ENCODE measurements around the gene KCNK4. TPM values are rescaled to one million over a fixed set of nuclear protein-coding genes. Genes with fewer than 3 reads are reported as not detected.
A peak's percentile ranks its signal among the peaks of the same experiment; 100 is the strongest.

The KCNK4 gene
- total RNA-seq, 2 experiments from 2014 or later, result 0.29 TPM; not detected in 1

DNA sequence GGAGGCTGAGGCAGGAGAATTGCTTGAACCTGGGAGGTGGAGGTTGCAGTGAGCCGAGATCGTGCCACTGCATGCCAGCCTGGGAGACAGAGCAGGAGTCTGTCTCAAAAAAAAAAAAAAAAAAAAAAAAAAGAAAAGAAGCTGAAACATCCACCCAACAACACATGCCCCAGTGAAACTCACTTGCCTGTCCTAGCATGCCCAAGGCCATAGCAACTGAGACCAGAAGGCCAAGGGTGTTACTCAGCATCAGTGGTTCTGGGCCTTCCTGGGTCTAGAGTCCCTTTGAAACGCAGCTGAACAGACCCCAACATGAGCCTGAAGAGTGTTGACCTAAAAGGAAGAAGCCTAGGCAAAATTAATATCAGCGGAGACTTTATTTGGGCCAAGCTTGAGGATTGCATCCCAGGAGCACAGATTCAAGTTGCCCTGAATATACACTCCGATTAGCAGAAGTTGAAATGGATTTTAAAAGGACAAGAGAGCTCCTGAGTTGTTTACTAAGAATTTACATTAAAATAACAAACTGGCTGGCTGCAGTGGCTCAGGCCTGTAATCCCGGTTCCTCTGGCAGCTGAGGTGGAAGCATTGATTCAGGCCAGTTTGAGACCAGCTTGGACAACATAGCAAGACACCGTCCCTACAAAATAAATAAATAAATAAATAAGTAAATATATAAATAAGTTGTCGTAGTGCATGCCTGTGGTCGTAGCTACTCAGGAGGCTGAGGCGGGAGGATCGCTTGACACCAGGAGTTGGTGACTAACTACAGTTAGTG lies 33.8 kb downstream of the KCNK4 start:
- Mint-ChIP-seq H3K9me3 (ENCODE audit: low read depth) (no peaks in the 10 kb centered on the region), H3K27me3 (no peaks in the 10 kb centered on the region), H3K4me1 (peaks cover 13% of the 10 kb centered on the region), H3K27ac (no peak overlapping the region), H3K36me3 (peaks cover 9% of the 10 kb centered on the region), H3K4me3 (no peak overlapping the region)
- CTCF ChIA-PET, result interaction anchor here (0.9 to 3.5 kb wide), 2 partner anchors 7 to 20 kb away, joined by 3 to 13 read pairs; no protein-coding TSS in a partner anchor
- no peak for DNase-seq
- no peak for ATAC-seq

DNA sequence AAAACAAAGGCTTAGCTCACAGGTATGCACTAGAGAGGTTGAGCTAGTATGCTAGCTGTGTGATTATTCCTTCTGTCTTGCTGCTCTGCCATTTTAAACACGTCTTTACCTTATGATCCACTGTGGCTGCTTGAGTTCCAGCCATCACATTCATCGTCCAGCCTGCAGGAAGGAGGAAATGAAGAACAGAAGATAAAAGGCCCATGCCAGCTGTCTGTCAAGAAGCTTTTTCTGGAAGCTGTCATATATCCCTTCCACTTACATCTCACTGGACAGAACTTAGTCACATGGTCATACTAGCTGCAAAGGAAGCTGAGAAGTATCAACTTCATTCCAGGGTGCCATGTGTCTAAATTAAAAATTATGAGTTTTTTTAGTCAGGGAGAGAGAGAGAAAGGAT lies 36.3 kb downstream of the KCNK4 start:
- H3K27ac Mint-ChIP-seq, result no peak overlapping the region

DNA sequence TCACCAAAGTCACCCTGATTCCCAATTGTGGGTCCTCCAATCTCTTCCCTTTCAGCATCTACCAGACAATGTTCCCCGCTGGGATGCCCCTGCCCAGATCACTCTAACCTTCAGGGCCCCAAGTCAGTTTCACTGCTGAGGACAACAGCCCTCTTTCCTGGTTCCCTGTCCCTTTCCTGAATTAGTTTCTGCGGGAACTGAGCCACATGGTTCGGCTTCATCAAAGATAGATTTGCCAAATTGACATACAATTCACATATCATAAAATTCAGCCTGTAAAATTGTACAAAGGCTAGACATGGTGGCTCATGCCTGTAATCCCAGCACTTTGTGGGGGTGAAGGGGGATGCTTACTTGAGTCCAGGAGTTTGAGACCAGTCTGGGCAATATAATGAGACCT lies 36.9 kb downstream of the KCNK4 start:
- Mint-ChIP-seq H3K27ac (no peak overlapping the region), H3K9me3 (ENCODE audit: low read depth) (no peaks in the 10 kb centered on the region), H3K4me3 (no peak overlapping the region), H3K27me3 (no peaks in the 10 kb centered on the region), H3K4me1 (peaks cover 27% of the 10 kb centered on the region), H3K36me3 (no peaks in the 10 kb centered on the region)
- ATAC-seq (no peak), DNase-seq (no peak)
- CTCF ChIA-PET, result interaction anchor here (1.2 to 1.4 kb wide), 2 partner anchors 10 to 12 kb away, joined by 3 to 4 read pairs; partner anchors contain the start of genes CCDC88B, PRDX5 and TRMT112

More for the DNA sequence above, 36.3 kb downstream of the KCNK4 start:
- ATAC-seq (no peak), DNase-seq (no peak)
- H3K4me3 Mint-ChIP-seq, result no peak overlapping the region
- no peaks in the 10 kb centered on the region for H3K36me3 Mint-ChIP-seq
- H3K4me1 Mint-ChIP-seq, result peaks cover 25% of the 10 kb centered on the region
- CTCF ChIA-PET, result interaction anchor here (1.2 to 1.4 kb wide), 2 partner anchors 10 to 13 kb away, joined by 3 to 4 read pairs; partner anchors contain the start of genes CCDC88B, PRDX5 and TRMT112
- H3K9me3 Mint-ChIP-seq (ENCODE audit: low read depth), result no peaks in the 10 kb centered on the region
- no peaks in the 10 kb centered on the region for H3K27me3 Mint-ChIP-seq

DNA sequence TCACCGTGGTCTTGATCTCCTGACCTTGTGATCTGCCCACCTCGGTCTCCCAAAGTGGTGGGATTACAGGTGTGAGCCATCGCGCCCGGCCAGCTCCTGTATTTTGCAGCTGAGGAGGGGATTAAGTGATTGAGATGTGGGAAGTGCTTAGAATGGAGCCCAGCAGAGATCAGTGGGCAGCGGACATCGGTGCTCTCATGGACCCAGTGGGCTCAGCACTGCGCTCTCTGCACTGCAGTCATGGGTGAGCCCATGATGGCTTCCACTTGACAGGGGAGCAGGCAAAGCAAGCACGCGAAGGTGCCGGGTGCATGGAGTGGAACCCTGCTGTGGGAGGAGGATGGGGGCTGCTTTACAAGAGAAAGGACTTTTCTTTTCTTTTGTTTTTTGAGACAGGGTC lies 39.8 kb downstream of the KCNK4 start:
- Mint-ChIP-seq H3K4me1 (peaks cover 43% of the 10 kb centered on the region), H3K27ac (peak overlapping the region; percentile 53), H3K36me3 (peaks cover 9% of the 10 kb centered on the region), H3K27me3 (no peaks in the 10 kb centered on the region), H3K4me3 (no peak overlapping the region), H3K9me3 (ENCODE audit: low read depth) (no peaks in the 10 kb centered on the region)
- DNase-seq (peak; percentile 40), ATAC-seq (no peak)
- CTCF ChIA-PET, result interaction anchor here (0.6 to 7.7 kb wide), 26 partner anchors 8 to 428 kb away, joined by 3 to 140 read pairs (median 4); partner anchors contain the start of genes CATSPERZ, CCDC88B, ESRRA and FKBP2

DNA sequence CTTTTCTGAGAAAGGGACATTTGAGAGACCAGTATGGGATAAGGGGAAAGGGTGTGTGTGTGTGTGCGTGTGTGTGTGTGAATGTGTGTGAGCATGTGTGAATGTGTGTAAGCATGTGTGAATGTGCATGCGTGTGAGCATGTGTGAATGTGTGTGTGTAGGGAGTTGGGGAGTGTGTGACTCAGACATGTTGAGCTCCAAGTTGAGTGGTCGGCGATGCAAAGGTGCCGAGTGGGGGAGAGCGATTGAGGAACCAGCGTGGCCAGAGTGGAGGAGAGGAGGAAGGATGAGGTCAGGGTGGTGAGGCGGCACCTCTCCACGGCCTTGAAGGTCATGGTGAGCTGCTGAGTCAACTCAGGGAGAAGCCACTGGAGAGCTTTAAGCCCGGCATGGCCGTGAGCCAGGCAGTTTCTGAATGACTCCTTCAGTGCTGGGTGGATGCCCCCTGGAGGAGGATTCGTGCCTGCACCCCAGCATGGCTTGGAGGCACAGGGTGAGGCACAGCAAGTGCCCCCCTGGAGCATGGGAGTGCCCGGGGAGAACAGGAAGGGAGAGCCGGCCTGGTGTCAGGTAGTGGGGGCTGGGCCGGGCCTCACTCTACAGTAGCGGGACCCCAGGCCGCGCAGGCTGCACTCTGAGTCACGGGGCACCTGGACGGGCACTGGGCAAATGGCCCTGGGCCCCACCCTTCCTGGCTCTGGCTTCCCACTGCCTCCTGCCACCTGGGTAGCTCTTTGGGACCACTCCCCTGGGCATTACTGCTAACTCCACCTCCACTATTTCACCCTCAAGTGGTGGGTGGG lies 40.7 kb downstream of the KCNK4 start:
- Mint-ChIP-seq H3K4me3 (peak overlapping the region; percentile 16), H3K27ac (peak overlapping the region; percentile 83), H3K4me1 (peaks cover 48% of the 10 kb centered on the region), H3K9me3 (ENCODE audit: low read depth) (no peaks in the 10 kb centered on the region), H3K36me3 (peaks cover 9% of the 10 kb centered on the region), H3K27me3 (no peaks in the 10 kb centered on the region)
- peak; percentile 96 for DNase-seq
- CTCF ChIA-PET, result interaction anchor here (0.6 to 7.7 kb wide), 33 partner anchors 9 to 413 kb away, joined by 3 to 140 read pairs (median 4); partner anchors contain the start of genes CATSPERZ, CCDC88B, DNAJC4 and ESRRA
- peak; percentile 95 for ATAC-seq

DNA sequence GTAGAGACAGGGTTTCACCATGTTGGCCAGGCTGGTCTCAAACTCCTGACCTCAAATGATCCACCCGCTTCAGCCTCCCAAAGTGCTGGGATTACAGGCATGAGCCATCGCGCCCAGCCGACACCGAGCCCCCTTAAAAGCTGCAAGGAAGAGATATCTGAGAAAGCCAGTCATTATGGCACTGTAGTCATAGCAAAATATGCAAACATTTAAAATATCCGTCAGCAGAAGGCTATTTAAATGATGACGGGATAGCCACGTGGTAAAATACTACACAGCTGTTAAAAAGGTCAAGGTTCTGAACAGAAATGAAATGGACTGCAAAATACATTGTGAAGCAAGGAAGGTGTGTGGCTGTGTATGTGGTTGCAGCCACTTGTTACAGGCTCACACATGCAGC lies 42.5 kb downstream of the KCNK4 start:
- Mint-ChIP-seq H3K4me3 (no peak overlapping the region), H3K27me3 (no peaks in the 10 kb centered on the region), H3K27ac (no peak overlapping the region), H3K36me3 (peaks cover 21% of the 10 kb centered on the region), H3K9me3 (ENCODE audit: low read depth) (no peaks in the 10 kb centered on the region), H3K4me1 (peaks cover 61% of the 10 kb centered on the region)
- CTCF ChIA-PET, result interaction anchor here (2.4 to 7.7 kb wide), 5 partner anchors 8 to 30 kb away, joined by 18 to 140 read pairs (median 51); partner anchors contain the start of genes CATSPERZ, CCDC88B, ESRRA and PRDX5
- no peak for ATAC-seq
- no peak for DNase-seq

DNA sequence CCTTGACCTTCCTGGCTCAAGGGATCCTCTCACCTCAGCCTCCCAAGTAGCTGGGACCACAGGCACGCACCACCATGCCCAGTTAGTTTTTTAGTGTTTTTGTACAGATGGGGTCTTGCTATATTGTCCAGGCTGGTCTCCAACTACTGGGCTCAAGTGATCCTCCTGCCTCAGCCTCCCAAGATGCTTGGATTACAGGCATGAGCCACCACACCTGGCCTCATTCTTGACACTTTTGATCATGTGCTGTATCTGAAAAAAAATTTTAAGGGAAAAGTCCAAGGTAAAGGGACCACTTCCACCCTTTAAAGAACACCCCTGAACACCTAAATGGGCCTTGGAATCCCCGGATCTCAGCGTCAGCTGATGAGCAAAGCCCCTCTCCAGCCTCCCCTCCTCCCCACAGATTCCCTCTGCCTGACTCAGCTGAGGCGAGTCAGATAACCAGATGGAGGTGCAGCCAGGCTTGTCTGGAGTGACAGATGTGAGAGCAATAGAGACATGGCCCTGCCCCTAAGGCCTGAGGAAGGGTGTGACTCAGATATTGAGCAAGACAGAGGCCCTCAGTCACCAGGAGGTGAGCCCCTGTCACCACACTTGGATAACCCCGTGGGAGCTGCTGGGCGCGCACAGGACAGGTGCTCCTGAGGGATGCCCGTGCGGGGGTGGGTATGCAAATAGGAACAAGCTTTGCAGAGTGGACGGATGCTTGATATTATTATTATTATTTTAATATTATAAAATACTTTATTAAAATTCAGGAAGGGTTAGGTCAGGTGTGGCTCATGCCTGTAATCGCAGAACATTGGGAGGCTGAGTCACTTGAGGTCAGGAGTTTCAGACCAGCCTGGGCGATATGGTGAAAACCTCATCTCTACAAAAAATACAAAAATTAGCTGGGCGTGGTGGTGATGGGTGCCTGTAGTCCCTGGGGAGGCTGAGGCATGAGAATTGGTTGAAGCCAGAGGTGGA lies 43.9 kb downstream of the KCNK4 start:
- CTCF ChIA-PET, result interaction anchor here (7.7 kb wide), 1 partner anchor 18 kb away, joined by 140 read pairs; the partner anchor contains the start of genes PRDX5 and TRMT112
- peaks cover 21% of the 10 kb centered on the region for H3K36me3 Mint-ChIP-seq
- H3K9me3 Mint-ChIP-seq (ENCODE audit: low read depth), result no peaks in the 10 kb centered on the region
- H3K27ac Mint-ChIP-seq, result peak overlapping the region; percentile 78
- H3K4me1 Mint-ChIP-seq, result peaks cover 72% of the 10 kb centered on the region
- no peak overlapping the region for H3K4me3 Mint-ChIP-seq
- DNase-seq, result peak; percentile 73
- no peak for ATAC-seq
- no peaks in the 10 kb centered on the region for H3K27me3 Mint-ChIP-seq

DNA sequence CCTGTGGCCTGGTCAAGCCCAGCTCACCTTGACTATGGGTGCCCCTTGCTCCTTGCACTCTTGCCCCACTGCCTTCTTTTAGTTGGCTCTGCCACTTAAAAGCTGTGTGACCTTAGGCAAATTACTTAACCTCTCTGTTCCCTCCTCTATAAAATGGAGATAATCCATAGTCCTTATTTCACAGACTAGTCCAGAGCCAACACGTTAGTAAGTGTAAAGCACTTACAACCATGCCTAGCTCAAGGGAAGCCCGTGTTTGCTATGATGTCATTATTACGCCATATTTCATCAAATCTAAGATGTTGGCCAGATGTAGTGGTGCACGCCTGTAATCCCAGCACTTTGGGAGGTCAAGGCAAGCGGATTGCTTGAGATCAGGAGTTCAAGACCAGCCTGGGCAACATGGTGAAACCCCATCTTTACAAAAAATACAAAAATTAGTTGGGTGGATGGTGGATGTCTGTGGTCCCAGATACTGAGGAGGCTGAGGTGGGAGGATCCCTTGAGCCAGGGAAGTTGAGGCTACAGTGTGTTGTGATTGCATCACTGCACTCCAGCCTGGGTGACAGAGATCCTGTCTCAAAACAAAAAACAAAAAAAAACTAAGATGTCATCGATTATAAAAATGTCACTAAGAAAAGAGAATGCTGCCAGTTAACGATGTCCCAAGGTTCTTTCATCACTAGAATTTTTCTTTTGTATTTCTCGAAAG lies 46.6 kb downstream of the KCNK4 start:
- CTCF ChIA-PET, result interaction anchor here (1.2 to 1.4 kb wide), 2 partner anchors 20 to 33 kb away, joined by 4 to 6 read pairs; partner anchors contain the start of genes PRDX5 and TRMT112
- Mint-ChIP-seq H3K27ac (no peak overlapping the region), H3K27me3 (no peaks in the 10 kb centered on the region), H3K36me3 (peaks cover 29% of the 10 kb centered on the region), H3K4me1 (peaks cover 62% of the 10 kb centered on the region), H3K9me3 (ENCODE audit: low read depth) (no peaks in the 10 kb centered on the region), H3K4me3 (no peak overlapping the region)
- ATAC-seq, result no peak
- DNase-seq, result no peak

DNA sequence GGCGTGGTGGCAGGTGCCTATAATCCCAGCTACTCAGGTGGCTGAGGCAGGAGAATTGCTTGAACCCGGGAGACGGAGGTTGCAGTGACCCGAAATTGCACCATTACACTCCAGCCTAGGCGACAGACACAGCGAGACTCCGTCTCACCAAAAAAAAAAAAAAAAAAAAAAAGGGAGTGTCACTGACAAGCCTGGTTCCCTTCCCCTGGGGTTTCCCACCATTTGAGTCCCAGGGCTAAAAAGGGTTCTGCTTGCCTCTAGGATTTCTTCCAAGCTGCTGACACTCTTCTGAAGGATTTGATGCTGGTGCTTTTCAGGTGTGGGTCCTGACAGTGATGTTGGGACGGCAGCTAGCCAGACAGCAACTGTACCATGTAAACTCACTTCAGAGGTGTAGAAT lies 47.6 kb downstream of the KCNK4 start:
- peak overlapping the region; percentile 78 for H3K4me3 Mint-ChIP-seq
- H3K27me3 Mint-ChIP-seq, result no peaks in the 10 kb centered on the region
- peak overlapping the region; percentile 87 for H3K27ac Mint-ChIP-seq
- H3K36me3 Mint-ChIP-seq, result peaks cover 27% of the 10 kb centered on the region
- CTCF ChIA-PET, result interaction anchor here (1.2 to 2.9 kb wide), 4 partner anchors 16 to 37 kb away, joined by 4 to 19 read pairs (median 7); partner anchors contain the start of genes PRDX5 and TRMT112
- no peak for ATAC-seq
- H3K9me3 Mint-ChIP-seq (ENCODE audit: low read depth), result no peaks in the 10 kb centered on the region
- peaks cover 57% of the 10 kb centered on the region for H3K4me1 Mint-ChIP-seq
- DNase-seq, result no peak

DNA sequence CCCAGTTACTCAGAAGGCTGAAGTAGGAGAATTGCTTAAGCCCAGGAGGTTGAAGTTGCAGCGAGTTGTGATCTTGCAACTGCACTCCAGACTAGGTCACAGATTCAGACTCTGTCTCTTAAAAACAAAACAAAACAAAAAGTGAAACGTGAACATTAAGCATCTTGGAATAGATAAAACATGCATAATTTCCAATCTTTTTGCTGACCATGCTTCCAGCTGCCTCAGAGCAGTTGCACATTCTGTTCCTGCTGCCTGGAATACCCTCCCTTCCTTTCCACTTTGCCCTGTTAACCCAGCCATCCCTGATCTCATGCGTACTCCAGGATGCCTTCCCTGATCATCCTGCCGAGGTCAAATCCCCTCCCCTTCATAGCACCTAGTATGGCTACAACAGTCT lies 48.2 kb downstream of the KCNK4 start:
- Mint-ChIP-seq H3K4me1 (peaks cover 56% of the 10 kb centered on the region), H3K9me3 (ENCODE audit: low read depth) (no peaks in the 10 kb centered on the region), H3K27ac (peak overlapping the region; percentile 87), H3K36me3 (peaks cover 26% of the 10 kb centered on the region), H3K4me3 (peak overlapping the region; percentile 78), H3K27me3 (no peaks in the 10 kb centered on the region)
- DNase-seq (no peak), ATAC-seq (no peak)
- CTCF ChIA-PET, result interaction anchor here (1.1 to 5.1 kb wide), 5 partner anchors 7 to 38 kb away, joined by 3 to 51 read pairs (median 9); partner anchors contain the start of genes PRDX5 and TRMT112

DNA sequence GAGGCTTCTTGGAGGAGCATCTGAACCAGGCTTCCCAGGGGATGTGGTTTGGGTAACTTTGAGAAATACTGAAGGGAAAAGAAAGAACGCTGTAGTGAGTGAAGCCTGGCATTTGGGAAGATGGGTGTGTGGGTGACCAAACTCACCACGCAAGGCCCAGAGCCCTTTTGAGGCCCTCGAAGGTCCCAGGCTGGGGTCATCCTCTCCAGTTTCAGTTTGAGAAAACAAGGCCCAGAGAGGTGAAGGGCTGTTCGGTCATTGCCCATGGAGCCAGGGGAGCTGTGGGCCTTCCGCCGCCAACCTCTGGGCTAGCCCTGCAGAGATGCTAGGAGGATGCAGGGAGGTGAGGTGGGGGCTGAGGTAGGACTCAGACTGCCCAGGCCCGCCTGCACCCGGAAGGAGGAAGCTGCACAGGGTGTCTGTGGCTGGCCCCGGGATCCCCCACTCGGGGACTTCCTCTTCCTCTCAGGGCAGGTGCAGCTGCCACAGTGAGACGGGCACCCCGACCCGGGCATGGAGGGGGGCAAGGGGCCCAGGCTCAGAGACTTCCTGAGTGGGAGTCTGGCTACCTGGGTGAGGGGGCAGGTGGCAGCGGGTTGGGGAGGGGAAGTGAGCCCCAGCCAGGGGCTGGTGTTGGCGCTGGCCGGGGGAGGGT lies 48.8 kb downstream of the KCNK4 start, which contains the start of gene CCDC88B:
CCDC88B (plus strand) TSS at position 451 of the 655 bp plus-strand sequence; CDS start at position 514, 63 bp downstream.
- H3K4me1 Mint-ChIP-seq, result peaks cover 51% of the 10 kb centered on the region

More for the DNA sequence above, 48.8 kb downstream of the KCNK4 start, which contains the start of gene CCDC88B:
- H3K4me3 Mint-ChIP-seq, result peak within 1 kb of the TSS; percentile 78
- no peaks in the 10 kb centered on the region for H3K27me3 Mint-ChIP-seq
- CTCF ChIA-PET, result interaction anchor here (0.7 to 5.1 kb wide), 9 partner anchors 8 to 113 kb away, joined by 3 to 51 read pairs (median 5); partner anchors contain the start of genes NUDT22, PRDX5 and TRMT112
- DNase-seq (peak; percentile 94), ATAC-seq (peak; percentile 81)
- H3K9me3 Mint-ChIP-seq (ENCODE audit: low read depth), result no peaks in the 10 kb centered on the region
- H3K36me3 Mint-ChIP-seq, result peaks cover 24% of the 10 kb centered on the region
- peak within 1 kb of the TSS; percentile 87 for H3K27ac Mint-ChIP-seq
